Left ventricle myocardium inferior (tissue), 1 donor: Measurements from ENCODE around the gene HIC2. TPM values are rescaled to one million over a fixed set of nuclear protein-coding genes. Genes with fewer than 3 reads are reported as not detected.
"Not testable (repeated sequence)": the region's sequence is repeated elsewhere in the genome, so short reads cannot be mapped to it uniquely, and the experiment has no call there.

ENCODE experiments used
- DNase-seq: peaks from one replicate; pipeline ENCODE4 v3.0.0-alpha.2; 2020
- H3K27ac ChIP-seq: fragments of 200-600 bp; replicated peaks from 2 replicates; pipeline ENCODE4 v1.8.0; 2021
- H3K27me3 ChIP-seq: fragments of 200-600 bp; 2 replicates; pipeline ENCODE4 v1.8.0; 2021; ENCODE audit warnings: low read depth
- H3K36me3 ChIP-seq: fragments of 200-600 bp; 2 replicates; pipeline ENCODE4 v1.8.0; 2021
- H3K4me1 ChIP-seq: fragments of 200-600 bp; 2 replicates; pipeline ENCODE4 v1.8.0; 2021
- H3K4me3 ChIP-seq: fragments of 200-600 bp; 2 replicates; pipeline ENCODE4 v1.8.0; 2021; ENCODE audit warnings: mild to moderate bottlenecking, moderate library complexity
- H3K9me3 ChIP-seq: fragments of 200-600 bp; replicated peaks from 2 replicates; pipeline ENCODE4 v1.8.0; 2021
- intact Hi-C: fragments of 100-400 bp; cut with micrococcal nuclease; formaldehyde crosslinking; loops from one replicate; pipeline ENCODE4 v1.11.0; 2022
- total RNA-seq: library from RNA; stranded (reverse); fragmentation: NEBNext Ultra II Directional; extraction: Animal tissue kit (Norgen Biotek cat#: 25700); gene quantifications from one replicate; pipeline ENCODE4 v1.2.1, GENCODE V29; 2021
- donor health status: DM: no; HTN: yes; CAD: no; lungs with severe emphysema.

Gene HIC2
- total RNA-seq, 1 donor from 2014 or later = 1.5 TPM

DNA sequence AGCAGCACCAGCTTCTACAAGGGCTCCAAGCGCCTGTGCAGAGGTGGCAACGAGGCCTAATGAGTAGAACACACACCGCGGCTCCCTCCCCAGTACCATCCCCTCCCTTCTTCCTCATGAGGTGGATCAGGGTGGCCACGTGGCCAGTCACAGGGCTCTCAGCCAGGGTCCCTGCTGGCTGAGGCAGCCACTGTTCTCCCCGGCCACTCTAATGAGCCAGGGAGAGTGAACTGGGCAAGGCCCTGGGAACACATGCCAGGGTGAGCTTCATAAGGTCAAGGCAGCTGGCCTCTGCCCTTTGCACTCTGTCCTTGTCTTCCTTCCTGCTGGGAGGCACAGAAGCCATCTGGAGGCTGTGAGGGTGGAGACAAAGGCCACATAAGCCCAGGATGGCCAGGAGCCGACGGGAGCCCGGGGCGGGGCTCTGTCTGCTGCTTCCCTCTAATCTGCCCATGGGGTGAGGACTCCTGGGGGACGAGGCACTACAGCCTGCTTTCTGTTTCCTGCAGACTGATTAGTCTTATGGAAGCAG is 72.0 kb downstream of the HIC2 start:
- H3K4me3 ChIP-seq, DNase-seq, H3K9me3 ChIP-seq, H3K27me3 ChIP-seq, intact Hi-C loops, H3K4me1 ChIP-seq, H3K27ac ChIP-seq, H3K36me3 ChIP-seq: not testable (repeated sequence)

DNA sequence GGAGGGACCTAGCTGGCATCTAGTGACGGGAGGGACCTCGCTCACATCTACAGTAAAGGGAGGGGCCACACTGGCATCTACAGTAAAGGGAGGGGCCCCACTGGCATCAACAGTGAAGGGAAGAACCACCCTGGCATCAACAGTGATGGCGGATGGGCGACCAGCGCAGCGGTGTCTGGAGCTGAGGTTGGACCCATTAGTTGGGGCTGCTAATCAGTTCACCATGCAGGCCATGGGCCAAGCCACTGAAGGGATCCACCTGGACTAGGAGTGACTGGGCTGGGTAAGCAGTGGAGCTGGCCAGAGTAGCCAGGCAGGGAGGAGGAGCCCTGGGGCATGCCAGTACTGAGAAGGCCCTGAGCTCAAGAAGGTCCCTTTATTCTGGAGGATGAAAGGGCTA is 73.4 kb downstream of the HIC2 start:
- H3K4me3 ChIP-seq, H3K27me3 ChIP-seq, H3K9me3 ChIP-seq, intact Hi-C loops, H3K27ac ChIP-seq, DNase-seq, H3K4me1 ChIP-seq, H3K36me3 ChIP-seq: not testable (repeated sequence)

DNA sequence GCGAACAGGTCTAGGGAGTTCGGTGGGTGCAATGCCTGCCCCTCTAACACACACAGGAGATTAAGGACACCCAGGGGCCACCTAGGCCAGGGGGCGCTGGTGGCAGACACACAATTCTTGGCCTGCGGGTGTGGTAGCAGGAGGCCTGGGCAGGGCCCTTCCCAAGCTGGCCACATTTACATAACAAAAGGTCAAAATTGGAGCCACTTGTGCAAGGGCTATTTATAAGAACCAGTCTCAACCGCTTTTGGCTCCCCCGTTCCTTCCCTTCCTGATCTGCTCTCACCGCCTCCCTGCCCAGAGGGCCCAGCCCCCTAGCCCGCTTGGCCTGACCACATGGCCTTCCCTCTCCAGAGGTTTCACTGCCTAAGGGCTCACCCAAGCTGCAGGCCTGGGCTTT is 75.1 kb downstream of the HIC2 start:
- H3K4me1 ChIP-seq, DNase-seq, H3K27me3 ChIP-seq, H3K27ac ChIP-seq, intact Hi-C loops, H3K4me3 ChIP-seq, H3K9me3 ChIP-seq, H3K36me3 ChIP-seq: not testable (repeated sequence)

DNA sequence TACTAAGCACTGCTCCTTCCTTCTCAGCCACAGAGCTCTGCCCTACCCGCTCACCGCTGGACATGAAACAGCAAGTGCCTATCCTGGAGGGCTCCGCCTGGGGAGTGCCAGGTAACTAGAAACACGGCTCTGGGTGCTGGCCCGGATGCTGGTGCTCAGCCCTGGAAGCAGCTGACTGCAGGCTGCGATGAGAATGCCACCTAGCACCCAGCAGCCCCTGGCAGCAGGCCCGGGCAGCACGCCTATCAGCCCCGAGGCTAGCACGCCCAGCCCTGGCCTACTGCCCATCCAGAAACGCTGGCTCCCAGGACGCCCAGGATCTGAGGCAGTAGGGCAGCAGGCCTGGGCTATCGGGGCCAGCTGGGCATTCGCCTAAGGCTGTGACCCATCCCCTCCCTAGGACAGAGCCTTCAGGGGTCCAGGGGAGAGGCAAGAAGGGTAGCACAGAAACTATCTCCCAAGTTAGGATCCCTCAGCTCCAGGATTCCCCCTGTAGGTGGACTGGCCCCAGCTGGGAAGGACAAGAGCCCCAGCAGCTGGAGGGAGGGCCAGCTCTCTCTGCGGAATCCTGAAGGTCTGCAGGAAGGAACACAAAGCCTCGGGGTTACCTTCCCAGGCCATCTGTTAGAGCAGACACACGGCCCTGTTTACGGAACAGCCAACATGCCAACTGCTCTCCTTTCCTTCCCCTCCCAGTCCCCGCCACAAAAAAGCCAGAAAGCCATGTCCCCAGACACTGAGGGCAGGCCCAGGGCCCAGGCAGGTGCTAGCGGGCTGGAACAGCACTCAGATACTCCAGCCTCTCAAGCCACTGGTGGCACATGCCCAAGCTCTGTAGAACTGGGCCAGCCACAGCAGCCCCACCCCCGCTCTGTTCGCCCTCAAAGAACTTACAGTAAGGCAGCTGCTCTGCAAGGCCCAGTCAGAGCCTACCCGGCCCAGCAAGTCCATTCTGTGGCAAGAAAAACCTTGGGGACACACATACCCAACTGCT is 76.9 kb downstream of the HIC2 start:
- DNase-seq, H3K4me1 ChIP-seq, intact Hi-C loops, H3K9me3 ChIP-seq, H3K4me3 ChIP-seq, H3K36me3 ChIP-seq, H3K27me3 ChIP-seq, H3K27ac ChIP-seq: not testable (repeated sequence)

DNA sequence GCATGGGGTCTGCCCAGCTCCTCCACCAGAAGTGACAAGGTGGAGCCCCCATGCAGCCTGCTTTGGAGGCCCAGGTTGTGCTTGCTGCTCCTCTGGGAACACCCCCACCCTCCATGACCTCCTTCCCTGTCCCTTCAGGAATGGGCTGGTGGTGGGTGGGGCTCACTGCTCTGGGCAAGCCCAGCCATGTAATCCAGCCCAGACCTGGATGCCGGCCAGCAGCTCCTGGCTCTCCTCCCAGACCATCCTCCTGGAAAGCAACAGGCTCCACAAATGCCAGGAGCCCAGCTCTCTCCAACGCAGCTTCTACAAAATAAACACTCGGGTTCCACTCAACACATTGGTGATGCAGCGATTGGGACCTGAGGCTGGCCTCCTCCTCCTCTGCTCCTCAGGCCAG is 80.8 kb downstream of the HIC2 start:
- DNase-seq, intact Hi-C loops, H3K9me3 ChIP-seq, H3K27me3 ChIP-seq, H3K4me3 ChIP-seq, H3K4me1 ChIP-seq, H3K27ac ChIP-seq, H3K36me3 ChIP-seq: not testable (repeated sequence)

DNA sequence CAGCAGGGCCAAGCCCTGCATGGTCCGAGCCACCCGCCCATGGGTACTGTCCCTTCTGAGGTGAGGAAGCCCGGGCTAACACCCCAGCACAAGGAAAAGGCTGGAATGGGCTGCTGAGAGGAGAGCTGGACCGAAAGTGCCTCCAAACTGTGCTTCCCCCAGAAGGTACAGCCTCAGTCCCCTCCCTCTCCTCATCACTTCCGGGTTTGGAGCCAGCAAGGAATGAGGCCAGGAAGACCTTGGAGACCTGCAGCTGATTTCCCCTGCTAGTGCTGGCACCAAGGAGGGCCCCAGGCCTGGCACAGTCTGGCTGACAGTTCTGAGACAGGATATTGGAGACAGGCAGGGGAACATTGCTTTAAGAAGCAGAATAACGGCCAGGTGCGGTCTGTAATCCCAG is 81.3 kb downstream of the HIC2 start:
- H3K27ac ChIP-seq, DNase-seq, H3K36me3 ChIP-seq, H3K4me1 ChIP-seq, intact Hi-C loops, H3K4me3 ChIP-seq, H3K9me3 ChIP-seq, H3K27me3 ChIP-seq: not testable (repeated sequence)

DNA sequence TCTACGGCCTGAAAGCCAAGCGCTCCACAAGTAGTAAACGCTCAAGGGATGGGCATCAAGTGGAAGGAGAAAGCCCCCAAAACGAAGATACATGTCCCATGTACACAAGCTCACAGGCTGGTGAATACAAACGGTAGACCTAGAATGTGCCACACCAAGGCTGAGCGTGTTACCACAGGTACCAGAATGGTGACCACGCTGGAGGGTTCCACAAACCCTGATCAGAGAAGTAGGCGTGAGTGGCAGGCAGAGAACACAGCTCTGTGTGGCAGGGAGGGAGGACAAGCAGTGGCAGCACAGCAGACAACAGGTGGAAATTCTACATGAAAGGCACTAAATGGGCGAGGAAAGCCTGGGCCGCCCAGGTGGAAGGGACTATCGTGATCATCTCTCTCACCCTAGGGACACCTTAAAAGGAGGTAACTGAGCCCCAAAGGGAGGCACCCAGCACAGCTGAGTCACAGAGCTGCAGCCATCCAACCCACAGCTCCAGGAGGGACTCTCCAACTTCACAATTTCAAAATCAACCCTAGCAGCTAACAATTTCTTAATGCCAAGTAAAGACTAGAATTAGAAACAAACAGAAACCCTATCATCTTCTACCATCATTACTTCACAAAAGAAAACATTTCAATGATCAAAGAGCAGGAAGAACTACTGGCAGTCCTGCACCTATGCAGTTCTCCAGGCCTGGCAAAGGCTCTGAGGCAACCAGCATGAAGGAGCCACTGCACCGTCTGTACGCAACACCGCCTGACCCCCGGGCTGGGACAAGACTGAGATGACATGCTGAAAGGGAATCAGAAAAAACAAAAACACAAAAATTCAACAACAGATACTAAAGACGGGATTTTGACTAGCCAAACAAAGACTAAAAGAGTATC is 82.7 kb downstream of the HIC2 start:
- H3K27me3 ChIP-seq, H3K4me1 ChIP-seq, H3K9me3 ChIP-seq, H3K36me3 ChIP-seq, DNase-seq, H3K4me3 ChIP-seq, intact Hi-C loops, H3K27ac ChIP-seq: not testable (repeated sequence)

Other genes starting within 250 kb of the HIC2 start
- not detected for gene RIMBP3B, start 33.6 kb upstream of the HIC2 start, total RNA-seq
- gene TMEM191C, start 50.0 kb downstream of the HIC2 start, total RNA-seq = 1.5 TPM
- gene RIMBP3C, start 134.1 kb downstream of the HIC2 start, total RNA-seq = 0.08 TPM
- gene UBE2L3, start 150.3 kb downstream of the HIC2 start, total RNA-seq = 54.5 TPM
- 4.5 TPM for gene YDJC, start 212.7 kb downstream of the HIC2 start, total RNA-seq
- 0.11 TPM for gene CCDC116, start 215.4 kb downstream of the HIC2 start, total RNA-seq
- 18.3 TPM for gene SDF2L1, start 224.9 kb downstream of the HIC2 start, total RNA-seq
- gene PPIL2, start 248.6 kb downstream of the HIC2 start, total RNA-seq = 27.1 TPM